Muscle layer of duodenum (tissue), 2 donors: ENCODE results near the gene SPAAR.
"Not testable (repeated sequence)": the region's sequence is repeated elsewhere in the genome, so short reads cannot be mapped to it uniquely, and the experiment has no call there.

Experiments
- H3K27ac ChIP-seq: one replicate; pipeline ENCODE4 v1.7.0; 2013; ENCODE audit warnings: mild to moderate bottlenecking, low read length
- H3K27me3 ChIP-seq: one replicate; pipeline ENCODE4 v1.7.0; 2013; ENCODE audit warnings: low read depth, mild to moderate bottlenecking, control low read depth, low read length
- H3K36me3 ChIP-seq, 2 donors: one replicate each; pipeline ENCODE4 v1.7.0; 2013; ENCODE audit warnings: low read length in 2 of 2, control low read depth in 1 of 2, mild to moderate bottlenecking in 1 of 2; ENCODE audit not compliant: insufficient read depth in 2 of 2, control insufficient read depth in 1 of 2
- H3K4me1 ChIP-seq, 2 donors: one replicate each; pipeline ENCODE4 v1.7.0; 2013; ENCODE audit warnings: low read length in 2 of 2, mild to moderate bottlenecking in 2 of 2, control low read depth in 1 of 2, moderate library complexity in 1 of 2; ENCODE audit not compliant: insufficient read depth in 2 of 2, control insufficient read depth in 1 of 2
- H3K4me3 ChIP-seq, 2 donors: one replicate each; pipeline ENCODE4 v1.7.0; 2013; ENCODE audit warnings: low read length in 2 of 2, low read depth in 1 of 2, mild to moderate bottlenecking in 1 of 2
- H3K9me3 ChIP-seq, 2 donors: one replicate each; pipeline ENCODE4 v1.7.0; 2013; ENCODE audit warnings: low read length in 2 of 2, control low read depth in 1 of 2, mild to moderate bottlenecking in 1 of 2; ENCODE audit not compliant: control insufficient read depth in 1 of 2
- donor health status: healthy.

Gene SPAAR

GRCh38 chr9:35929453-35929718 lies 20.1 kb downstream of the SPAAR start:
- H3K27ac ChIP-seq = no peak overlapping the region
- H3K4me3 ChIP-seq = no peak overlapping the region
- H3K27me3 ChIP-seq = no peaks in the 10 kb centered on the region
- H3K9me3 ChIP-seq = no peaks in the 10 kb centered on the region
- no peaks in the 10 kb centered on the region for H3K36me3 ChIP-seq
- peaks cover 0 to 3% of the 10 kb centered on the region in 2 donors for H3K4me1 ChIP-seq

DNA sequence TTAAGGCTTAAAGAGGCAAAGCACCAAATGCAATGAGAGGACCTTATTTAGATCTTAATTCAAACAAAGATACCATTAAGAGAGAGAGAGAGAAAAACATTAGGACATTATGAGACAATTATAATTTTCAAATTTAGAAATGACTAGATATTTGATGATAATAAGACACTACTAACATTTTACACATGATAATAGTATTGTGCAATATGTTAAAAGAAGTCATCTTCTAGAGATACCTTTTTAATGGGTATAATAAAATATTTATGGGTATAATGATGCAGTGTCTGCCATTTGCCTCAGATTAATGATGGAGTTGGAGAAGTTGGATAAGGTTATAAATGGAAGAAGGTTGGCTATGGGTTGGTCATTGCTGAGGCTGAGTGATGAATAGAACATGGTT lies 21.2 kb downstream of the SPAAR start:
- no peaks in the 10 kb centered on the region for H3K36me3 ChIP-seq
- H3K4me1 ChIP-seq = no peaks in the 10 kb centered on the region
- H3K9me3 ChIP-seq = no peaks in the 10 kb centered on the region
- no peak overlapping the region for H3K27ac ChIP-seq
- no peak overlapping the region for H3K4me3 ChIP-seq
- H3K27me3 ChIP-seq = no peaks in the 10 kb centered on the region

DNA sequence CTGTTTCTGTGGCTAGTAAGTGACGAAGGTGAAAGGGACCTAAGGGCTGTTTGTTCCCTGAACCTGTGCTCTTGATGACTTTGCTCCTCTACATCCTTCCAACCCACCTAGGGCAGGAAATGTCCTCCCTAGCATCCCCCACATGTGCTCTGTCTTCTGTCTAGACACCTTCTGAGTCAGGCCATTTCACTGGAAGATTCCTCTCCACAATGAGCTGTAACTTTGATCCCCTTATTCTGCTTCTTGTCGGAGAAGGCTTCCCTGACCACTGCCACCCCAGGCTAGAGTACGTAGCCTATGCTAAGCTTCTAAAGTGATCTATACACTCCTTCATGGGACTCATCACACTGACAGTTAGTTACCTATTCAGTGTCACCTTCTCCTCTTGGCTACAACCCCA lies 21.7 kb downstream of the SPAAR start:
- Histone ChIP-seq H3K27me3 (no peaks in the 10 kb centered on the region), H3K9me3 (no peaks in the 10 kb centered on the region), H3K4me3 (no peak overlapping the region), H3K27ac (no peak overlapping the region), H3K36me3 (no peaks in the 10 kb centered on the region), H3K4me1 (no peaks in the 10 kb centered on the region)

GRCh38 chr9:35932735-35933134 lies 23.4 kb downstream of the SPAAR start:
- Histone ChIP-seq H3K27ac (no peak overlapping the region), H3K4me1 (no peaks in the 10 kb centered on the region), H3K27me3 (no peaks in the 10 kb centered on the region), H3K4me3 (no peak overlapping the region), H3K9me3 (no peaks in the 10 kb centered on the region), H3K36me3 (no peaks in the 10 kb centered on the region)

DNA sequence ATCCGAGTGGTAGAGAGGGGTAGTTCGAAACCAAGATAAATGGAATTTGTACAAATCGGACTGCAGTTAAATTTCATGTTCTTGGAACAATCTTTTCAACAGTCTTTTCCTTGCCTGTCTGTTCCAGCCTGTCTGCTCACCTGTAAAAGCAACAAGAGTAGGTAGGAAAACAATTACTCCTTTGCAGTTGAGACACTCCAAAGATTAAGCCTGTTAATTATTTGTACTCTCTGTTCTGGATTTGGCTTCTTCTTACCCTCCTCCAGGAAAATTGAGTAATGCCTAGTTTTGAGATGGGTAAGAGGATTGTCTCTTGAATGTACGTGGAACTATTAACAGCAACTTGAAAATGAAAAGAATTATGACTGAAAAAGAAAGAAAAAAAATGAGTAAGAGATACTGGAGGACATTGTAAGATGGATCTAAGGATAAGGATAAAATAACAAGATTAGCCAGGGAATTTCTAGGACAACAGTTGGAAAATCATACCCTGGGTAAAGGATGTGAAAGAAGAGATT lies 24.3 kb downstream of the SPAAR start:
- Histone ChIP-seq H3K9me3 (no peaks in the 10 kb centered on the region), H3K27me3 (no peaks in the 10 kb centered on the region), H3K4me3 (no peak overlapping the region), H3K36me3 (no peaks in the 10 kb centered on the region), H3K27ac (no peak overlapping the region), H3K4me1 (no peaks in the 10 kb centered on the region)

DNA sequence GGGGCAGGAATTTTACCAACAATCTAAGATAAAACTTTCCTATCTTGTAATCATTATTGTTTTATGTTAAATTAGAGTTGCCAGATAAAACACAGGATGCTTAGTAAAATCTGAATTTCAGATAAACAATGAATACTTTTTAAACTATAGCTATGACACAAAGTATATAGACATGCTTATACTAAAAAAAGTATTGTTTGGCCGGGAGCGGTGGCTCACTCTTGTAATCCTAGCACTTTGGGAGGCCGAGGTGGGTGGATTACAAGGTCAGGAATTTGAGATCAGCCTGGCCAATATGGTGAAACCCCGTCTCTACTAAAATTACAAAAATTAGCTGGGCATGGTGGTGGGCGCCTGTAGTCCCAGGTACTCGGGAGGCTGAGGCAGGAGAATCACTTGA lies 24.8 kb downstream of the SPAAR start:
- H3K27ac ChIP-seq, H3K36me3 ChIP-seq, H3K4me1 ChIP-seq, H3K4me3 ChIP-seq, H3K9me3 ChIP-seq, H3K27me3 ChIP-seq: not testable (repeated sequence)

DNA sequence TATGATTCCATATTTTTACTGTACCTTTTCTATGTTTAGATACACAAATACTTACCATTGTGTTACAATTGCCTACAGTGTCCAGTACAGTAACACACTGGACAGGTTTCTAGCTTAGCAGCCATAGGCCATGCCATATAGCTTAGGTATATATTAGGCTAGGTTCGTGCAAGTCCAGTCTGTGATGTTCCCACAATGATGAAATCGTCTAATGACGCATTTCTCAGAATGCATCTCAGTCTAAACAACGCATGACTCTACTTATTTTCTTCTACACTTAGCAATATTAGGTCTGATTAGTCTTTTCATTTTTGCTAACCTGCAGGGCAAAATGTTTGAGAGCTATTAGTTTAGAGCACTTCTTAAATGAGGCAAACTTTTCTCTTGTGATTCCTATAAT lies 26.0 kb downstream of the SPAAR start:
- Histone ChIP-seq H3K4me1 (no peaks in the 10 kb centered on the region), H3K9me3 (no peaks in the 10 kb centered on the region), H3K27ac (no peak overlapping the region), H3K27me3 (no peaks in the 10 kb centered on the region), H3K36me3 (no peaks in the 10 kb centered on the region), H3K4me3 (no peak overlapping the region)

DNA sequence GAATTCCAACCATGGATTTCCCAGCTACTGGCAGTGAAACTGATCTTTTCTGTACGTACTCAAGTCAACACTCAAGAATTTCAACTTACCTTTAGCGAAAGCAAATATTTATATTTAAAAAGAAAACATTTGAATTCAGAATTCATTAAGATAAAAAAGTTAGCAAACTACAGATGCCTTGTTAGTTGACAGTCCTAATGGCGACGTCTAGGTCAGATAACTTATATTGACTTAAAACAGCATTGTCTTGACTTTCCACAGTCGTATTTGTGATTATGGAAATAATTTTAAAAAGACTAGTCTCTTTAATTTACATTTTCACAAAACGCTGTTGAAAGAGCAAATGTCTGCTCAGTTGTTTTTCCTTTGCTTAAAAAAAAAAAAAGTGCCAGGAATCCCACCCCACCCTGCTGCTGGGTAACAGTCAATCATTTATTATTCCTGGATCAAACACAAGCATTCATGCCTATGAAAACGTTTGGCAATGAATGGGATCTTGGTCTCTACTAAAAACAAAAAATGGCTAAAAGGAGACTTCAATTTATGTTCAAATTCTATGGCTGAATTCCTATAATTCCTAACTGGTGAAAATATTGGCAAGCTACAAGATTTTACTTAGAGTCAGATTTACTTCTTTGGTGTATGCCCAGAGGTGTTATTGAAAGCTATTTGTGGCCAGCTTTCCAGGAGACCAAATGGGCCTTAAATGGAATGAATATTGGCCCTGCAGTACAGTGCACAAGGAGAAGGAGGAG lies 26.6 kb downstream of the SPAAR start:
- H3K27me3 ChIP-seq = no peaks in the 10 kb centered on the region

GRCh38 chr9:35937227-35937626 lies 27.9 kb downstream of the SPAAR start:
- no peaks in the 10 kb centered on the region for H3K4me1 ChIP-seq
- no peaks in the 10 kb centered on the region for H3K36me3 ChIP-seq
- H3K4me3 ChIP-seq = no peak overlapping the region
- H3K27ac ChIP-seq = no peak overlapping the region
- H3K27me3 ChIP-seq = no peaks in the 10 kb centered on the region
- H3K9me3 ChIP-seq = no peaks in the 10 kb centered on the region

More for the DNA sequence above, 26.6 kb downstream of the SPAAR start:
- Histone ChIP-seq H3K4me1 (no peaks in the 10 kb centered on the region), H3K9me3 (no peaks in the 10 kb centered on the region), H3K27ac (no peak overlapping the region), H3K4me3 (no peak overlapping the region), H3K36me3 (no peaks in the 10 kb centered on the region)

- Histone ChIP-seq H3K27ac (no peak overlapping the region), H3K27me3 (no peaks in the 10 kb centered on the region), H3K4me3 (no peak overlapping the region), H3K4me1 (no peaks in the 10 kb centered on the region), H3K9me3 (no peaks in the 10 kb centered on the region), H3K36me3 (no peaks in the 10 kb centered on the region)
Measured at GRCh38 chr9:35938474-35939356, 29.4 kb downstream of the SPAAR start.

DNA sequence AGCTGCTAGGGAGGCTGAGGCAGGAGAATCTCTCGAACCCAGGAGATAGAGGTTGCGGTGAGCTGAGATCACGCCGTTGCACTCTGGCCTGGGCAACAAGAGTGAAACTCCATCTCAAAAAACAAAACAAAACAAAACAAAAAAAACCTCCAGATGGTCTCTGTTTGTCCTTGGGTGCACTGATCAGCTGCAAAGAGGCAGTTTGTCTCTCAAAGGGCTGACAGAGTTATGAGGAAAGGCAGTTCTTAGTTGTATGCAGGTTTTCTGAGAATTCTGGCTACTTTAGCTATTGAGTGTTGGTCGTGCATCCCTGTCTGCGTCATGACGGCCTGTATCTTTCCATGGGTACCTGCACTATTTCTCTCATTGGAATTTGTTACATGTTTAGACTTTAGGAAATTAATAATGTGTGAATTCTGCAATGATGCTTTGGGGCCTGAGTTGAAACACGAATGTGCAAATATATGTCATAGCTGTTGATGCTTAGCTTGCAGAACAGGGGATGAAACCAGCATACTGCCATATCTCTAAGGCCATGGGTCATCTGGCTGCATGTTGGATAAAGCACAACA lies 30.5 kb downstream of the SPAAR start:
- no peak overlapping the region for H3K27ac ChIP-seq
- H3K9me3 ChIP-seq = no peaks in the 10 kb centered on the region
- H3K36me3 ChIP-seq = no peaks in the 10 kb centered on the region
- H3K4me1 ChIP-seq = no peaks in the 10 kb centered on the region
- no peak overlapping the region for H3K4me3 ChIP-seq
- H3K27me3 ChIP-seq = no peaks in the 10 kb centered on the region
